ENCODE measurements around the gene CDHR5. TPM values are rescaled to one million over a fixed set of nuclear protein-coding genes. Genes with fewer than 3 reads are reported as not detected.

CDHR5 gene
- total RNA-seq, 4 donors from 2014 or later: not detected

DNA sequence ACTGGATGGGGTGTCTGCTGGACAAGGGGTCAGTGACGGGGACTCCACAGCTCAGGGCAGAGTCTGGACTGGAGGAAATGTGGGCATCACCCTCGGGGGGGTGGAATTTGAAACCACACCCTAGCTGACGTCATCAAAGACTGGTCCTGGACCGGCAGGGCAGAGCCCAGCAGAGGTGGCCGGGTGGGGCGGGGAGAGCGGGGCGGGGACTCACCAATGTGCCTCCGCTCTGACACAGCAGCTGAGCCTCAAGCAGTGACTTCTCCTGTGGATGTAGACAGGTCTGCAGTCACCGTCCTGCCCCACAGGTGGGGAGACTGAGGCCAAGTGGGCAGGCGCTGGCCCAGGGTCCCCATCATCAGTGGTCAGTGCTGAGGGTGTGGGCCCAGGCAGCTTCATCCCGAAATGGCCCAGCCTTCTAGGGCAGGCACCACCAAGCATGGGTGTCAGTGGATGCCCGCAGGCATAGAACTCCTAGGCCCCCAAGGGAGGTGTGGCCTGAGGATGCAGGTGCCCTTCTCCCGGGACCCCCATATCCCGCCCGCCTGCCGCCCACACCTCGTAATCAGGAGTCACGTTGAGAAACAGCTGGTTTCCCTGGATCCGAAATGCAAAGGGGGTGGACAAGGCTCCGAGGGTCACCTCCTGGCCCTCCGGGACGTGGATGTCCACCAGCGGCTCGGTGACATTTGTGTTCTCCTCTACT, 603 bp downstream of the CDHR5 start:
- TF ChIP-seq, protein P1, sequence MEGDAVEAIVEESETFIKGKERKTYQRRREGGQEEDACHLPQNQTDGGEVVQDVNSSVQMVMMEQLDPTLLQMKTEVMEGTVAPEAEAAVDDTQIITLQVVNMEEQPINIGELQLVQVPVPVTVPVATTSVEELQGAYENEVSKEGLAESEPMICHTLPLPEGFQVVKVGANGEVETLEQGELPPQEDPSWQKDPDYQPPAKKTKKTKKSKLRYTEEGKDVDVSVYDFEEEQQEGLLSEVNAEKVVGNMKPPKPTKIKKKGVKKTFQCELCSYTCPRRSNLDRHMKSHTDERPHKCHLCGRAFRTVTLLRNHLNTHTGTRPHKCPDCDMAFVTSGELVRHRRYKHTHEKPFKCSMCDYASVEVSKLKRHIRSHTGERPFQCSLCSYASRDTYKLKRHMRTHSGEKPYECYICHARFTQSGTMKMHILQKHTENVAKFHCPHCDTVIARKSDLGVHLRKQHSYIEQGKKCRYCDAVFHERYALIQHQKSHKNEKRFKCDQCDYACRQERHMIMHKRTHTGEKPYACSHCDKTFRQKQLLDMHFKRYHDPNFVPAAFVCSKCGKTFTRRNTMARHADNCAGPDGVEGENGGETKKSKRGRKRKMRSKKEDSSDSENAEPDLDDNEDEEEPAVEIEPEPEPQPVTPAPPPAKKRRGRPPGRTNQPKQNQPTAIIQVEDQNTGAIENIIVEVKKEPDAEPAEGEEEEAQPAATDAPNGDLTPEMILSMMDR (IDR thresholded peaks at IDR 0.05; ENCODE audit: low read depth): no peak

DNA sequence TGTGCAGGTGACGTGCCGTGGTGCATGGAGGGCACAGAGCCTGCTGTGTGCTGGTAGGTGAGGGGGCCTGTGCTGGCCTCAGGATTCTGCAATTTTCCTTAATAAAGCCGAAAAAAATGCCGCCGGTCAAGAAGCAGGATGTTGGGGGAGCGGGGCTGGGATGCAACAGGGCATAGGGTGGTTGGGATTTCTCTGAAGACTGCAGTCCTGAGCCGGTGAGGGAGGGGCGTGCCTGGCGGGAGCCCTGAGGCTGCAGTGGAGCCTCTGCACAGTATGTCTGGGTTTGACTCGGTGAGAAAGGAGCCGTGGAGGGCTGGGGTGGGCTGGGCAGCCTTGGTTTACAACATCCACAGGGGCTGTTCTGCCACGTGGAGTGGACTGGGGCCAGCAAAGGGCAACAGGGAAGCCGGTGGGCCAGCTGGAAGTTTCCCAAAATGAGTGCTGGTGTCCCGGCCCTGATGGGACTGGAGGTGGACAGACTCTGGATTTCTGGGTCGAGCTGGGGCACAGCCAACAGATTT, 1.3 kb downstream of the CDHR5 start:
- TF ChIP-seq, protein P1 (IDR thresholded peaks at IDR 0.05; ENCODE audit: low read depth): no peak

DNA sequence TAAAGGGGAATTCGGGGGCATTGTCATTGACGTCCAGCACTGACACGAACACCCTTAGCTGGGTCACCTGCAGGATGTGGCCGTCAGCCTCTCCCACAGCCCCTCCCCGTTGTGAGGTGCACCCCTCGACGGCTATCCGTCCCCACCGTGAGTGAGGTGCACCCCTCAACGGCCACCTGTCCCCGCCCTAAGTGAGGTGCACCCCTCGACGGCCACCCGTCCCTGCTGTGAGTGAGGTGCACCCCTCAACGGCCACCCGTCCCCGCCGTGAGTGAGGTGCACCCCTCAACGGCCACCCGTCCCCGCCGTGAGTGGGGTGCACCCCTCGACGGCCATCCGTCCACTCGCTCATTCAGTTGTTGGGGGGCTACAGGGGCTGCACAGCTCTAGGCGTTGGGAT, 2.9 kb downstream of the CDHR5 start:
- TF ChIP-seq, protein P1 (IDR thresholded peaks at IDR 0.05; ENCODE audit: low read depth): no peak

DNA sequence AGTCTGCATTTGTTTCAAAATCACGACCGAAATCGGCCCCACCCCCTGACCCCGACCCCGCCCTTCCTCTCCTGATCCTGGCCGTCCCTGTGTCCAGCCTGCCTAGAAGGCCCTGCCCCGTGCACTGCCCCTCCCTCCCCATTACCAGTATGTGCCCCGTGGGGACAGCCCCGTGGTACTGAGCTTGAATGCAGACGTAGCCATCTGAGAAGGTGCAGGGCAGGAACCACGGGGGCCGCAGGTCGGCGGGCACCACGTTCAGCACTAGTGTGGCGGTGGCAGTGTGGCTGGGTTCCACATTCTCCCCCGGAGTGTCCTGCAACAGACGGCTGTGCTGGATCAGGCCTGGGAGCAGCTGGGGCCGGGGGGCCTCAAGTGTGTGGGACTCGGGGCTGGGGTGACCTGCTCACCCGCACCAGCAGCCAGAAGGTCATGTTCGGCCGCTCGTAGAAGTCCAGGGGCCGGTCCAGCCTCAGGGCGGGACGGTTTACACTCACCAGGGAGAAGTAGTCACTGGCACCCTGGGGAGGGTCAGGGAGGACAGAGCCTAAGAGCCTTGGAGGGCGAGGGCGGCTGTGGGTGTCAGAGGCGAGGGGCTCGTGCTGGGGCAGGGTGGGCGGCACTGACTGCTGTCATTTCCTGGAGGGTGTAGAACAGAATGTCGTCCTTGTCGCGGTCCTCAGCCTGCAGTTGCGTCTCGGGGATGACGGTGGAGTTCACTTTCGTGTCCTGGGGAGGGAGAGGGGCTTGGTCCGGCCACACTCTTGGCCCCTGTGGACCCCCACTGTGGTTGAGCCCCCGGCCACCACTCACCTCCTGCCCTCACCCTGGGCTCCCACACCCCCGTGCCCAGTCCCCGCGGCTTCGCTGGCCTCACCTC, 3.6 kb downstream of the CDHR5 start:
- TF ChIP-seq, protein P1 (IDR thresholded peaks at IDR 0.05; ENCODE audit: low read depth): no peak

DNA sequence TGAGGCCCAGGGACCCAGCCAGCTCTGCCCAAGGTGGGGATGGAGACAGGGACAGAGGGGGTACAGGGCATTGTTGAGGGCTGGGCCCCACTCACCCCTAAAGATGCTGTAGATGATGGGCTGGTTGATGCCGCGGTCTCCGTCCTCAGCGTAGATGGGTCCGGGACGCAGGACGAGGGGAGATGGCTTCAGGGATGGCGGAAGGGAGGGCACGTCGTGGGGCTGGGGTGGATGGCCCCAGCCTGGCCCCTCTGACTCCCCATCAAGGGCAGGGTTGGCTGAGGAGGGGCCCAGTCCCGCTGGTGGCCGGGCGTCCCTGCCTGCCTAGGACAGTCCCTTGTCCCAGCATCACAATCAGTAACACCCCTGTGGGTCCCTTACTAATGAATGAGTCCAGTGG, 4.6 kb downstream of the CDHR5 start:
- TF ChIP-seq, protein P1 (IDR thresholded peaks at IDR 0.05; ENCODE audit: low read depth): no peak

DNA sequence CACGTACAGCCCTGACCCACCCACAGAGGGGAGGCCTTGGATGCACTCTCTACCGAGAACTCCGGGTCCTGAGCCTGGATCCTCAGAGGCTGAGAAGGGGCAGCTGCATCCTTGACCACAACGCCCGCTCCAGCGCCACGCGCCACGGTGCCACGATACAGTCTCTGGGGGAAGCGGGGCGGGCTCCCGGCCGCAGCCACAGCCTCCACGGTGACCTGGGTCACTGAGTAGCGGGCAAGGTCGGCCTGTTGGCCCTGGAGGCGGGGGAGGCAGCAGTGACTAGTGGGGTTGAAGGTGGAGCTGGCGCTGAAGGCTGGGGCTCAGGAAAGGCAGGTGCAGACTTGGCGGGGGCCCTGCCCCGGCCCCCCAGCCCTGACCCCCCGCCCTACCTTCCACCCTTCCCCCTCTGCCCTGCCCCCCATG, 5.1 kb downstream of the CDHR5 start:
- TF ChIP-seq, protein P1 (IDR thresholded peaks at IDR 0.05; ENCODE audit: low read depth): no peak
